ENCODE measurements around the gene IL4R. TPM values are rescaled to one million over a fixed set of nuclear protein-coding genes. Genes with fewer than 3 reads are reported as not detected.

The IL4R gene
- total and polyA plus RNA-seq, 2 of the 13 experiments (the other 11 are each of a cell fraction or from before 2014, with no cell fraction given): 15.9 to 49.6 TPM

- WGBS (ENCODE audit: low lambda C conversion rate): 62% methylated on average over 8 of the region's 8 CpGs
- H3K9ac ChIP-seq (ENCODE audit: insufficient read depth, low read depth, low read length): no peak overlapping the region
- FAIRE-seq: no peak
- no peak overlapping the region for H2AFZ ChIP-seq (ENCODE audit: low read length)
- no peaks in the 10 kb centered on the region for H3K4me1 ChIP-seq (ENCODE audit: insufficient read depth, low read length)
- ATAC-seq: no peak
- H3K36me3 ChIP-seq (replicated peaks in 1 of 2; ENCODE audit: control insufficient read depth in 1 of 2, insufficient read depth in 2 of 2, low read length in 2 of 2): no peaks in the 10 kb centered on the region
- no peak overlapping the region for H3K27ac ChIP-seq (ENCODE audit: extremely low read length, insufficient read depth, low read length)
- ChIA-PET POLR2A (no interaction called here), CTCF (ENCODE audit: low intra/inter-chr PET ratio, low total read pairs) (no interaction called here)
- no TSS peak for BruUV-seq (replicated peaks)
- no peaks in the 10 kb centered on the region for H3K79me2 ChIP-seq (ENCODE audit: insufficient read depth, low read length)
- no peaks in the 10 kb centered on the region for H4K20me1 ChIP-seq (ENCODE audit: insufficient read depth, low read length)
- no peaks in the 10 kb centered on the region for H3K9me3 ChIP-seq (ENCODE audit: low read length)
- H3K4me2 ChIP-seq (ENCODE audit: low read depth, low read length): no peak overlapping the region
- H3K27me3 ChIP-seq (ENCODE audit: control insufficient read depth in 1 of 2, insufficient read depth in 2 of 2, low read length in 2 of 2): peaks cover 13 to 32% of the 10 kb centered on the region in 2 experiments
- intact Hi-C loops (cut with micrococcal nuclease; ENCODE audit: unreplicated experiment) (no loop called here), in situ Hi-C loops (cut with HindIII; ENCODE audit: extremely low pct_ligation_motif_present, low pct_unique_long_range_greater_than_20kb) (no loop called here)
- no peak overlapping the region for H3K4me3 ChIP-seq (replicated peaks in 1 of 3; ENCODE audit: insufficient read depth in 1 of 3, low read depth in 2 of 3, low read length in 3 of 3)
- DNase-seq (ENCODE audit: low spot score): no peak
- TF ChIP-seq CCDC6 (CRISPR knock-in tag; IDR thresholded peaks at IDR 0.05) (no peak), ZNF335 (CRISPR knock-in tag; IDR thresholded peaks at IDR 0.05) (no peak), MYPOP (CRISPR knock-in tag; IDR thresholded peaks at IDR 0.05) (no peak), ZNF10 (CRISPR knock-in tag; IDR thresholded peaks at IDR 0.05; ENCODE audit: borderline replicate concordance, low read depth) (no peak), NFRKB (IDR thresholded peaks at IDR 0.05) (no peak), ZNF276 (CRISPR knock-in tag; IDR thresholded peaks at IDR 0.05; ENCODE audit: low read depth) (no peak), PCBP1 (IDR thresholded peaks at IDR 0.05; ENCODE audit: borderline replicate concordance, low read depth, low read length) (no peak), ARID3A (IDR thresholded peaks at IDR 0.05; ENCODE audit: low read depth, low read length) (no peak), ATF7-NPFF (CRISPR knock-in tag; IDR thresholded peaks at IDR 0.05; ENCODE audit: low read depth) (no peak), CENPX (CRISPR knock-in tag; IDR thresholded peaks at IDR 0.05) (no peak), ZBTB26 (CRISPR knock-in tag; IDR thresholded peaks at IDR 0.05; ENCODE audit: borderline replicate concordance) (no peak), ZFP37 (CRISPR knock-in tag; IDR thresholded peaks at IDR 0.05; ENCODE audit: borderline replicate concordance) (no peak), ZUFSP (CRISPR knock-in tag; IDR thresholded peaks at IDR 0.05; ENCODE audit: borderline replicate concordance) (no peak), HOXA9 (CRISPR knock-in tag; IDR thresholded peaks at IDR 0.05; ENCODE audit: borderline replicate concordance) (no peak)
Observed at GRCh38 chr16:27398894-27399853, 85.4 kb downstream of the IL4R start.

Measured in HepG2 (cell line).